Measurements from ENCODE around the gene SIX4. TPM values are rescaled to one million over a fixed set of nuclear protein-coding genes. Genes with fewer than 3 reads are reported as not detected.
A peak's percentile ranks its signal among the peaks of the same experiment; 100 is the strongest.

Gene SIX4
- total and polyA plus RNA-seq, 9 of the 15 experiments (the other 6 are each of a cell fraction or from before 2014, with no cell fraction given): 0.77 to 8.6 (median 5.6) TPM

- TF ChIP-seq NBN (IDR thresholded peaks at IDR 0.05; ENCODE audit: low read depth): 0 out of 2 replicates have a peak, but pooled peaks have one; percentile 55
- TF ChIP-seq ETV1 (tag; conservative IDR thresholded peaks at IDR 0.05; ENCODE audit: low read depth): 0 out of 2 replicates have a peak, but pooled peaks have one; percentile 22
- peak in 1 of 2 experiments; percentile 77; a peak in 2 of 4 replicates for TF ChIP-seq HDAC1 (IDR thresholded peaks at IDR 0.05)
- TF ChIP-seq TRIM24 (IDR thresholded peaks at IDR 0.05): no peak; a peak in 1 of 4 replicates
- TF ChIP-seq HDAC2 (IDR thresholded peaks at IDR 0.05): peak; percentile 38; the same call in 1 of the 2 replicates
- peak; percentile 47; the same call in 1 of the 2 replicates for TF ChIP-seq PHF21A (IDR thresholded peaks at IDR 0.05; ENCODE audit: borderline replicate concordance, low read depth)
- no peak for TF ChIP-seq RB1 (IDR thresholded peaks at IDR 0.05; ENCODE audit: low read depth)
- TF ChIP-seq KDM5B (IDR thresholded peaks at IDR 0.05; ENCODE audit: insufficient replicate concordance, low read depth, low read length): peak; percentile 36
- peak in 1 of 2 experiments; percentile 48; a peak in 1 of 4 replicates for TF ChIP-seq SIN3A (IDR thresholded peaks at IDR 0.05; ENCODE audit: borderline replicate concordance in 2 of 2, control insufficient read depth in 1 of 2, low read depth in 2 of 2, low read length in 2 of 2)
- peak; percentile 58 for TF ChIP-seq HNRNPLL (IDR thresholded peaks at IDR 0.05; ENCODE audit: low read depth, low read length, poor library complexity, severe bottlenecking)
- no peak for TF ChIP-seq MAZ (CRISPR knock-in tag; conservative IDR thresholded peaks at IDR 0.05 in 1 of 2, IDR thresholded peaks at IDR 0.05 in 1 of 2)
- no peak for TF ChIP-seq FIP1L1 (IDR thresholded peaks at IDR 0.05; ENCODE audit: low read depth, low read length, poor library complexity, severe bottlenecking)
- TF ChIP-seq ZBTB2 (IDR thresholded peaks at IDR 0.05): peak; percentile 70; the same call in 1 of the 2 replicates
- peak; percentile 51 for TF ChIP-seq NFYB (IDR thresholded peaks at IDR 0.05; ENCODE audit: extremely low read depth, insufficient read length)
- TF ChIP-seq DACH1 (IDR thresholded peaks at IDR 0.05; ENCODE audit: partially characterized antibody): no peak
- peak; percentile 39 for TF ChIP-seq VEZF1 (CRISPR knock-in tag; IDR thresholded peaks at IDR 0.05)
- no peak for TF ChIP-seq TEAD4 (IDR thresholded peaks at IDR 0.05; ENCODE audit: low read length)
- no peak for TF ChIP-seq TEAD4 (CRISPR knock-in tag; IDR thresholded peaks at IDR 0.05; ENCODE audit: borderline replicate concordance)
- no peak for TF ChIP-seq HNRNPL (IDR thresholded peaks at IDR 0.05; ENCODE audit: low read depth, low read length)
- no peak for TF ChIP-seq ZZZ3 (IDR thresholded peaks at IDR 0.05)
- peak; percentile 46 for TF ChIP-seq SAP30 (IDR thresholded peaks at IDR 0.05; ENCODE audit: borderline replicate concordance, insufficient read depth, low read depth, low read length, poor library complexity, severe bottlenecking)
- TF ChIP-seq NCOR1 (IDR thresholded peaks at IDR 0.05): peak; percentile 16; the same call in 1 of the 2 replicates
- peak; percentile 38; the same call in 1 of the 2 replicates for TF ChIP-seq ARID1B (IDR thresholded peaks at IDR 0.05)
- peak; percentile 75; the same call in 1 of the 2 replicates for TF ChIP-seq ZSCAN29 (IDR thresholded peaks at IDR 0.05)
- peak; percentile 67 for TF ChIP-seq POLR2H (tag; IDR thresholded peaks at IDR 0.05; ENCODE audit: low read depth)
- no peak for TF ChIP-seq PRMT5 (CRISPR knock-in tag; IDR thresholded peaks at IDR 0.05)
- no peak for TF ChIP-seq BCL6 (CRISPR knock-in tag; IDR thresholded peaks at IDR 0.05)
Measured at GRCh38 chr14:60723907-60724618, at the start of gene SIX4 (continued).

Measured in K562 (cell line).